Measurements from ENCODE around the gene AGR2.

Gene AGR2

DNA sequence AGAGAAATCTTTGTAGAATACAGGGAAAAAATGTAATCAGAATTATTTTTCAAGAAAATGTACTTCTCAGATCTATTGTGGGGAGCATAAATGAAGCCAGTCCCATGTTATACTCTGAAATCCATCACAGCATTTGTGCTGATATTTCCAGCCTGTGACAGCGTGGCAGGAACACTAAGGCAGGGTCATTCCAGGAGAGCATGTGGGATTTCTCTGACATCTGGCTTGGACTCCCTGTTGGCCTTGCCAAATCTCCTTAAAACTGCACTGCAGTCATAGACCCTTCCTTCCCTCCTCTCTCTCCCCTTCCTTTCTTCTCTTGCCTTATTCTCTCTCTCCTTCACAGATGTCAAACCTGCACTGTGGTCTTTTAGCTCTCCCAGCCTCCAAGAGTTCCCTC, 57.7 kb downstream of the AGR2 start:
- Histone ChIP-seq H3K79me1 (replicated peaks; ENCODE audit: low read length, poor library complexity, severe bottlenecking) (no peaks in the 10 kb centered on the region), H2AFZ (ENCODE audit: low read depth, low read length) (no peak overlapping the region), H3K4me1 (ENCODE audit: control insufficient read depth, insufficient read depth, low read depth, low read length) (no peaks in the 10 kb centered on the region), H3K14ac (ENCODE audit: low read length in 2 of 2) (peak overlapping the region in 1 of 2 experiments; percentile 55), H4K91ac (ENCODE audit: low read length) (no peak overlapping the region), H3K9me3 (ENCODE audit: control insufficient read depth, low read length) (no peaks in the 10 kb centered on the region), H3K27ac (ENCODE audit: low read length, poor library complexity, severe bottlenecking) (no peak overlapping the region), H3K18ac (ENCODE audit: low read depth in 1 of 2, low read length in 2 of 2) (peak overlapping the region in 1 of 2 experiments; percentile 48), H3K4me2 (ENCODE audit: low read length, poor library complexity, severe bottlenecking) (no peak overlapping the region), H3K36me3 (ENCODE audit: control insufficient read depth in 1 of 2, insufficient read depth in 2 of 2, low read depth in 1 of 2, low read length in 2 of 2) (no peaks in the 10 kb centered on the region), H2BK120ac (ENCODE audit: low read depth, low read length) (no peak overlapping the region), H3K4me3 (ENCODE audit: insufficient read depth in 1 of 2, low read depth in 1 of 2, low read length in 2 of 2) (no peak overlapping the region), H3K9ac (ENCODE audit: low read length) (no peak overlapping the region), H2BK15ac (ENCODE audit: low read depth, poor library complexity, severe bottlenecking) (no peak overlapping the region), H2BK12ac (ENCODE audit: low read length in 2 of 2) (peak overlapping the region in 1 of 2 experiments; percentile 21), H3K4ac (ENCODE audit: low read depth in 1 of 2, low read length in 2 of 2) (no peak overlapping the region), H3K27me3 (ENCODE audit: control insufficient read depth in 1 of 2, insufficient read depth in 1 of 2, low read length in 2 of 2) (no peaks in the 10 kb centered on the region), H3K23ac (ENCODE audit: low read length in 2 of 2) (no peak overlapping the region), H2BK5ac (ENCODE audit: low read depth, low read length, poor library complexity, severe bottlenecking) (no peak overlapping the region), H2AK5ac (ENCODE audit: low read length, severe bottlenecking) (no peak overlapping the region), H4K8ac (ENCODE audit: low read length) (no peak overlapping the region)
- DNase-seq, result no peak
- WGBS, result 84% methylated on average over 1 of the region's 1 CpG

DNA sequence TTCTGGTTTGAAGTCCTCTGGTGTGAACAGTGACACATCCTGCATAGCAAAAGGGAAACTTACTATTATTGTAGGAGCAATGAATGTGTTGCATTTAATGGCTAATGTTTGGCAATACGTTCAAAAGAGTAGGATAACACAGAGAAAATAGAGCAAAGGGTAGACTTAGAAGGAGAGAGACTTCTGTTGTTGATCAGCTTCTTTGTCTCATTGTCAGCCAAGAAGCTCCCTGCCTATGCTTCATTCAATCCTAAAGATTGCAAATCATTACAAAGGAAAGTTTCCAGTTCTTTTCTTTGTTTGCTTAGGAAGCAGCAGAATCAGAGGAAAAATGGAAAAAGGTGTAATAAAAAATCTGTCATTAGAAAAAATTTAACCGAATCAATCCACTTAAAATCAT, 59.2 kb downstream of the AGR2 start:
- Histone ChIP-seq H3K36me3 (ENCODE audit: control insufficient read depth in 1 of 2, insufficient read depth in 2 of 2, low read depth in 1 of 2, low read length in 2 of 2) (no peaks in the 10 kb centered on the region), H2BK5ac (ENCODE audit: low read depth, low read length, poor library complexity, severe bottlenecking) (no peak overlapping the region), H2BK15ac (ENCODE audit: low read depth, poor library complexity, severe bottlenecking) (no peak overlapping the region), H3K27me3 (ENCODE audit: control insufficient read depth in 1 of 2, insufficient read depth in 1 of 2, low read length in 2 of 2) (no peaks in the 10 kb centered on the region), H4K8ac (ENCODE audit: low read length) (no peak overlapping the region), H3K23ac (ENCODE audit: low read length in 2 of 2) (no peak overlapping the region), H3K4me2 (ENCODE audit: low read length, poor library complexity, severe bottlenecking) (no peak overlapping the region), H3K4ac (ENCODE audit: low read depth in 1 of 2, low read length in 2 of 2) (no peak overlapping the region), H3K27ac (ENCODE audit: low read length, poor library complexity, severe bottlenecking) (no peak overlapping the region), H4K91ac (ENCODE audit: low read length) (no peak overlapping the region), H3K4me3 (ENCODE audit: insufficient read depth in 1 of 2, low read depth in 1 of 2, low read length in 2 of 2) (no peak overlapping the region), H2BK120ac (ENCODE audit: low read depth, low read length) (no peak overlapping the region), H3K79me1 (replicated peaks; ENCODE audit: low read length, poor library complexity, severe bottlenecking) (no peaks in the 10 kb centered on the region), H3K9me3 (ENCODE audit: control insufficient read depth, low read length) (no peaks in the 10 kb centered on the region), H2AK5ac (ENCODE audit: low read length, severe bottlenecking) (no peak overlapping the region), H2BK12ac (ENCODE audit: low read length in 2 of 2) (no peak overlapping the region), H3K14ac (ENCODE audit: low read length in 2 of 2) (no peak overlapping the region), H3K18ac (ENCODE audit: low read depth in 1 of 2, low read length in 2 of 2) (no peak overlapping the region), H2AFZ (ENCODE audit: low read depth, low read length) (no peak overlapping the region), H3K9ac (ENCODE audit: low read length) (no peak overlapping the region), H3K4me1 (ENCODE audit: control insufficient read depth, insufficient read depth, low read depth, low read length) (no peaks in the 10 kb centered on the region)
- 83% methylated on average over 1 of the region's 2 CpGs for WGBS
- no peak for DNase-seq

DNA sequence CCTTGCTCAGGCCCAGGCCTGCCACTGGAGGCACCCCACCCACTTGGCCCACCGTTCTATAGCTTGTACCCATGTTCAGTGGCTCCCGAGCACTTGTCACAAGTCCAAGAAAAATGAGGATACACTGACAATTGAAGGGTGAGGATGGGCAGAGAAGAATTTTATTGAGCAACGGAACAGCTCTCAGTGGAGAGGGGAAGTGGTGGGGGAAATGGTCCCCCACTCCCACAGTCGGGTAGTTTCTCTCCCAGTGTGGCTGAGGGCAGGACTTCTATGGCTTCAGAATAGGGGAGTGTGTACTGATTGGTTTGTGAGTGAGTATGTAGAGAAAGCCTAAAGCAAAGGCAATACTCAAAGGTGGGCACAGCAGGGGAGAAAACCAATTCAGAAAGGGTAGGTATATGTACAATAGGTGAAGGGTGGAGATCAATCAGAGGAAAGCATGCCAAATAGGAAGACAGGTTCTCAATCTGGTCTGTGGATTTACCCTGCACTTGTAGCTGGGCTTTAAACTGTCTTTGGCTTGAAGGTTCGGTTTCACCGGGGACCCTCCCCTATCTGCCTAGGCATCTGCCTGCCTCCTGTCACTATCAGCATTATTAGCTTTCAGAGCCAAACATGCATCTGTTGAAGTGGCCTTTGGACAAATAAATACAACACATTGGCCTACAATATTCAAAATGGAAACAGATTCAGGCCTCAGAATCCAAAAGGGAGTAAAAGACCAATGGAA, 60.1 kb downstream of the AGR2 start:
- Histone ChIP-seq H3K27me3 (ENCODE audit: control insufficient read depth in 1 of 2, insufficient read depth in 1 of 2, low read length in 2 of 2) (no peaks in the 10 kb centered on the region), H2BK120ac (ENCODE audit: low read depth, low read length) (no peak overlapping the region), H2BK5ac (ENCODE audit: low read depth, low read length, poor library complexity, severe bottlenecking) (no peak overlapping the region), H3K9me3 (ENCODE audit: control insufficient read depth, low read length) (no peaks in the 10 kb centered on the region), H3K4me3 (ENCODE audit: insufficient read depth in 1 of 2, low read depth in 1 of 2, low read length in 2 of 2) (no peak overlapping the region), H3K79me1 (replicated peaks; ENCODE audit: low read length, poor library complexity, severe bottlenecking) (no peaks in the 10 kb centered on the region), H3K9ac (ENCODE audit: low read length) (no peak overlapping the region), H2BK12ac (ENCODE audit: low read length in 2 of 2) (peak overlapping the region in 1 of 2 experiments; percentile 40), H2AFZ (ENCODE audit: low read depth, low read length) (no peak overlapping the region), H3K4ac (ENCODE audit: low read depth in 1 of 2, low read length in 2 of 2) (peak overlapping the region in 1 of 2 experiments; percentile 6), H3K23ac (ENCODE audit: low read length in 2 of 2) (no peak overlapping the region), H3K18ac (ENCODE audit: low read depth in 1 of 2, low read length in 2 of 2) (peak overlapping the region in 1 of 2 experiments; percentile 1), H2AK5ac (ENCODE audit: low read length, severe bottlenecking) (no peak overlapping the region), H3K4me2 (ENCODE audit: low read length, poor library complexity, severe bottlenecking) (no peak overlapping the region), H3K4me1 (ENCODE audit: control insufficient read depth, insufficient read depth, low read depth, low read length) (no peaks in the 10 kb centered on the region), H2BK15ac (ENCODE audit: low read depth, poor library complexity, severe bottlenecking) (no peak overlapping the region), H3K27ac (ENCODE audit: low read length, poor library complexity, severe bottlenecking) (no peak overlapping the region), H4K91ac (ENCODE audit: low read length) (no peak overlapping the region), H4K8ac (ENCODE audit: low read length) (no peak overlapping the region), H3K36me3 (ENCODE audit: control insufficient read depth in 1 of 2, insufficient read depth in 2 of 2, low read depth in 1 of 2, low read length in 2 of 2) (no peaks in the 10 kb centered on the region), H3K14ac (ENCODE audit: low read length in 2 of 2) (peak overlapping the region in 1 of 2 experiments; percentile 39)
- 93% methylated on average over 6 of the region's 6 CpGs for WGBS
- DNase-seq, result no peak

DNA sequence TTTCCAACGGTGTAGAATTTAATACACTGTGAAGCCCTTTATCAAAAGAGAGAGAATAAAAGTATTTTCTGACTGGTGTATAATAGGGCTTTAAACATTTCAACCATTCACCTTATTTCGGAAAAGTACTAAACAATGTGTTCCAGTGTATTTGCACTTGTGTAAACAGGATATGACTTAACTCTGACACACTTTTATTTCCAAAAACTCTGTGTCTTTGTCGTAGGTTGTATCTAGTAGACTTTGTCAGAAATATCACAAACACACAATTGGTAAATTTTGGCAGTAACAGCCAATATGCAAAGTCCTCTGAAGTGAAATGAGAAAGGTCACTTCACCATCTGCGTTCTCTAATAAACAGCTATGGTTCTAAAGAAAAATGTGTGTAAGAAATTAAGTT, 61.6 kb downstream of the AGR2 start:
- no peaks in the 10 kb centered on the region for H3K4me1 ChIP-seq (ENCODE audit: control insufficient read depth, insufficient read depth, low read depth, low read length)
- no peak overlapping the region for H3K4ac ChIP-seq (ENCODE audit: low read depth in 1 of 2, low read length in 2 of 2)
- H3K23ac ChIP-seq (ENCODE audit: low read length in 2 of 2), result no peak overlapping the region
- no peak overlapping the region for H3K4me2 ChIP-seq (ENCODE audit: low read length, poor library complexity, severe bottlenecking)
- no peak overlapping the region for H2BK15ac ChIP-seq (ENCODE audit: low read depth, poor library complexity, severe bottlenecking)
- H4K91ac ChIP-seq (ENCODE audit: low read length), result no peak overlapping the region
- no peak overlapping the region for H2AFZ ChIP-seq (ENCODE audit: low read depth, low read length)
- H4K8ac ChIP-seq (ENCODE audit: low read length), result no peak overlapping the region
- no peak overlapping the region for H3K27ac ChIP-seq (ENCODE audit: low read length, poor library complexity, severe bottlenecking)
- no peak overlapping the region for H2BK5ac ChIP-seq (ENCODE audit: low read depth, low read length, poor library complexity, severe bottlenecking)
- no peak overlapping the region for H3K18ac ChIP-seq (ENCODE audit: low read depth in 1 of 2, low read length in 2 of 2)
- no peak overlapping the region for H2AK5ac ChIP-seq (ENCODE audit: low read length, severe bottlenecking)
- no peaks in the 10 kb centered on the region for H3K27me3 ChIP-seq (ENCODE audit: control insufficient read depth in 1 of 2, insufficient read depth in 1 of 2, low read length in 2 of 2)
- H3K14ac ChIP-seq (ENCODE audit: low read length in 2 of 2), result no peak overlapping the region
- DNase-seq, result peak; percentile 59
- no peak overlapping the region for H2BK120ac ChIP-seq (ENCODE audit: low read depth, low read length)
- no peak overlapping the region for H3K4me3 ChIP-seq (ENCODE audit: insufficient read depth in 1 of 2, low read depth in 1 of 2, low read length in 2 of 2)
- H3K36me3 ChIP-seq (ENCODE audit: control insufficient read depth in 1 of 2, insufficient read depth in 2 of 2, low read depth in 1 of 2, low read length in 2 of 2), result no peaks in the 10 kb centered on the region
- no peaks in the 10 kb centered on the region for H3K79me1 ChIP-seq (replicated peaks; ENCODE audit: low read length, poor library complexity, severe bottlenecking)
- H3K9me3 ChIP-seq (ENCODE audit: control insufficient read depth, low read length), result no peaks in the 10 kb centered on the region
- no peak overlapping the region for H2BK12ac ChIP-seq (ENCODE audit: low read length in 2 of 2)
- WGBS, result no CpG with 5 or more reads among the region's 4 CpGs
- H3K9ac ChIP-seq (ENCODE audit: low read length), result no peak overlapping the region

All from mesenchymal stem cell (in vitro differentiated cells and primary cell).